T-helper 17 cell (primary cell): ENCODE results near the gene MSANTD2. TPM values are rescaled to one million over a fixed set of nuclear protein-coding genes. Genes with fewer than 3 reads are reported as not detected.

Experiments
- ATAC-seq: fragments of 150-1000 bp; cut with Tn5 transposase; 2 replicates; pipeline ENCODE4 v1.10.0; 2021; ENCODE audit warnings: mild to moderate bottlenecking, moderate library complexity
- DNase-seq, 3 donors: peaks; one replicate each; pipeline versions ENCODE4 v3.0.0 to v3.0.0-alpha.2; 2020 to 2021
- H3K9me3 ChIP-seq: one replicate; pipeline ENCODE4 v1.7.0; 2013; ENCODE audit warnings: low read length, mild to moderate bottlenecking; ENCODE audit not compliant: control insufficient read depth, poor library complexity, severe bottlenecking
- H3K27ac Mint-ChIP-seq: one replicate; pipeline ENCODE4 v1.8.0; 2022; ENCODE audit warnings: mild to moderate bottlenecking, moderate library complexity, mixed read lengths
- H3K27me3 Mint-ChIP-seq: one replicate; pipeline ENCODE4 v1.8.0; 2022; ENCODE audit warnings: mixed read lengths
- H3K36me3 Mint-ChIP-seq: one replicate; pipeline ENCODE4 v1.8.0; 2022; ENCODE audit warnings: low read depth, mixed read lengths
- H3K4me1 Mint-ChIP-seq: one replicate; pipeline ENCODE4 v1.8.0; 2022; ENCODE audit warnings: mild to moderate bottlenecking, mixed read lengths
- H3K4me3 Mint-ChIP-seq: one replicate; pipeline ENCODE4 v1.8.0; 2022; ENCODE audit warnings: mild to moderate bottlenecking, moderate library complexity, mixed read lengths
- total RNA-seq, 4 donors: library from RNA in 2 of 4; stranded (reverse) in 2 of 4; gene quantifications; one replicate each; pipeline ENCODE4 v1.2.3 and lab custom pipeline; 2022 to 2026

The MSANTD2 gene
- 10 to 100 TPM; 10.1 to 11.3 TPM for total RNA-seq
- 11.4 to 24.3 reads per million in 2 donors for total RNA-seq (lab: John Stamatoyannopoulos, UW)

- peak; percentile 66 to 78 (median 72) for DNase-seq
- peak within 1 kb of the TSS; percentile 95 for H3K4me3 Mint-ChIP-seq
- peaks cover 12% of the 10 kb centered on the region for H3K4me1 Mint-ChIP-seq
- H3K27ac Mint-ChIP-seq = peak within 1 kb of the TSS; percentile 92
- peaks cover 5% of the 10 kb centered on the region for H3K27me3 Mint-ChIP-seq
- peaks cover 4% of the 10 kb centered on the region for H3K36me3 Mint-ChIP-seq
- ATAC-seq = peak; percentile 88
- H3K9me3 ChIP-seq = no peaks in the 10 kb centered on the region
Measured at GRCh38 chr11:124800226-124800929, at the start of gene MSANTD2. MSANTD2 (minus strand) TSS chr11:124800406; CDS start chr11:124800380, 26 bp downstream.

- Mint-ChIP-seq H3K27ac (no peak overlapping the region), H3K4me3 (no peak overlapping the region), H3K4me1 (no peaks in the 10 kb centered on the region), H3K27me3 (peaks cover 98% of the 10 kb centered on the region), H3K36me3 (peaks cover 11% of the 10 kb centered on the region)
- no peaks in the 10 kb centered on the region for H3K9me3 ChIP-seq
- ATAC-seq = no peak
- DNase-seq = no peak
Measured at GRCh38 chr11:124846070-124846673, 46.0 kb upstream of the MSANTD2 start.

- no peak overlapping the region for H3K4me3 Mint-ChIP-seq
- no peak for ATAC-seq
- H3K4me1 Mint-ChIP-seq = peaks cover 6% of the 10 kb centered on the region
- peaks cover 100% of the 10 kb centered on the region for H3K27me3 Mint-ChIP-seq
- H3K27ac Mint-ChIP-seq = no peak overlapping the region
- no peak for DNase-seq
- H3K9me3 ChIP-seq = no peaks in the 10 kb centered on the region
- H3K36me3 Mint-ChIP-seq = peaks cover 9% of the 10 kb centered on the region
Measured at GRCh38 chr11:124844664-124845079, 44.5 kb upstream of the MSANTD2 start.

GRCh38 chr11:124843616-124843910 lies 43.4 kb upstream of the MSANTD2 start:
- peaks cover 8% of the 10 kb centered on the region for H3K36me3 Mint-ChIP-seq
- no peaks in the 10 kb centered on the region for H3K9me3 ChIP-seq
- peaks cover 94% of the 10 kb centered on the region for H3K27me3 Mint-ChIP-seq
- H3K27ac Mint-ChIP-seq = no peak overlapping the region
- peaks cover 6% of the 10 kb centered on the region for H3K4me1 Mint-ChIP-seq
- DNase-seq (no peak), ATAC-seq (no peak)
- H3K4me3 Mint-ChIP-seq = peak overlapping the region; percentile 28

- Mint-ChIP-seq H3K27ac (no peak overlapping the region), H3K27me3 (peaks cover 91% of the 10 kb centered on the region), H3K4me1 (peaks cover 6% of the 10 kb centered on the region), H3K4me3 (no peak overlapping the region), H3K36me3 (peaks cover 3% of the 10 kb centered on the region)
- ATAC-seq (no peak), DNase-seq (no peak)
- H3K9me3 ChIP-seq = no peaks in the 10 kb centered on the region
Measured at GRCh38 chr11:124842305-124842704, 42.1 kb upstream of the MSANTD2 start.

GRCh38 chr11:124841840-124842239 lies 41.6 kb upstream of the MSANTD2 start:
- Mint-ChIP-seq H3K27me3 (peaks cover 86% of the 10 kb centered on the region), H3K4me3 (no peak overlapping the region), H3K36me3 (peaks cover 3% of the 10 kb centered on the region), H3K4me1 (peaks cover 6% of the 10 kb centered on the region), H3K27ac (no peak overlapping the region)
- H3K9me3 ChIP-seq = no peaks in the 10 kb centered on the region
- ATAC-seq = no peak
- DNase-seq = no peak

- Mint-ChIP-seq H3K27ac (no peak overlapping the region), H3K4me1 (peaks cover 9% of the 10 kb centered on the region), H3K4me3 (no peak overlapping the region), H3K27me3 (peaks cover 82% of the 10 kb centered on the region), H3K36me3 (peaks cover 3% of the 10 kb centered on the region)
- DNase-seq (no peak), ATAC-seq (no peak)
- H3K9me3 ChIP-seq = no peaks in the 10 kb centered on the region
Measured at GRCh38 chr11:124841201-124841600, 41.0 kb upstream of the MSANTD2 start.

- H3K9me3 ChIP-seq = no peaks in the 10 kb centered on the region
- DNase-seq = no peak
- H3K4me3 Mint-ChIP-seq = no peak overlapping the region
- peaks cover 11% of the 10 kb centered on the region for H3K4me1 Mint-ChIP-seq
- no peak for ATAC-seq
- peaks cover 80% of the 10 kb centered on the region for H3K27me3 Mint-ChIP-seq
- peaks cover 3% of the 10 kb centered on the region for H3K36me3 Mint-ChIP-seq
- no peak overlapping the region for H3K27ac Mint-ChIP-seq
Measured at GRCh38 chr11:124840666-124841065, 40.5 kb upstream of the MSANTD2 start.

- H3K4me3 Mint-ChIP-seq = peak overlapping the region; percentile 78
- H3K9me3 ChIP-seq = no peaks in the 10 kb centered on the region
- peaks cover 74% of the 10 kb centered on the region for H3K27me3 Mint-ChIP-seq
- DNase-seq (no peak), ATAC-seq (no peak)
- peaks cover 3% of the 10 kb centered on the region for H3K36me3 Mint-ChIP-seq
- H3K4me1 Mint-ChIP-seq = peaks cover 11% of the 10 kb centered on the region
- no peak overlapping the region for H3K27ac Mint-ChIP-seq
Measured at GRCh38 chr11:124839972-124840621, 39.9 kb upstream of the MSANTD2 start.

GRCh38 chr11:124839128-124839971 lies 39.1 kb upstream of the MSANTD2 start:
- Mint-ChIP-seq H3K4me1 (peaks cover 11% of the 10 kb centered on the region), H3K36me3 (peaks cover 3% of the 10 kb centered on the region), H3K27ac (no peak overlapping the region), H3K4me3 (peak overlapping the region; percentile 78), H3K27me3 (peaks cover 67% of the 10 kb centered on the region)
- no peak for DNase-seq
- no peak for ATAC-seq
- H3K9me3 ChIP-seq = no peaks in the 10 kb centered on the region

- Mint-ChIP-seq H3K27me3 (peaks cover 66% of the 10 kb centered on the region), H3K4me3 (peak overlapping the region; percentile 74), H3K36me3 (peaks cover 3% of the 10 kb centered on the region), H3K4me1 (peaks cover 11% of the 10 kb centered on the region), H3K27ac (no peak overlapping the region)
- ATAC-seq (no peak), DNase-seq (no peak)
- no peaks in the 10 kb centered on the region for H3K9me3 ChIP-seq
Measured at GRCh38 chr11:124838805-124839127, 38.6 kb upstream of the MSANTD2 start.

- DNase-seq = no peak
- Mint-ChIP-seq H3K4me1 (peaks cover 13% of the 10 kb centered on the region), H3K4me3 (no peak overlapping the region), H3K36me3 (peaks cover 3% of the 10 kb centered on the region), H3K27me3 (peaks cover 66% of the 10 kb centered on the region), H3K27ac (peak overlapping the region; percentile 49)
- no peaks in the 10 kb centered on the region for H3K9me3 ChIP-seq
- ATAC-seq = peak; percentile 62
Measured at GRCh38 chr11:124837491-124837856, 37.3 kb upstream of the MSANTD2 start.

GRCh38 chr11:124835918-124836317 lies 35.7 kb upstream of the MSANTD2 start:
- no peak overlapping the region for H3K27ac Mint-ChIP-seq
- peaks cover 59% of the 10 kb centered on the region for H3K27me3 Mint-ChIP-seq
- peaks cover 2% of the 10 kb centered on the region for H3K36me3 Mint-ChIP-seq

More at GRCh38 chr11:124835918-124836317, 35.7 kb upstream of the MSANTD2 start:
- Mint-ChIP-seq H3K4me3 (peak overlapping the region; percentile 83), H3K4me1 (peaks cover 13% of the 10 kb centered on the region)
- ATAC-seq = no peak
- H3K9me3 ChIP-seq = no peaks in the 10 kb centered on the region
- no peak for DNase-seq
